Measurements from ENCODE around the gene KRTAP10-10.
A peak's percentile ranks its signal among the peaks of the same experiment; 100 is the strongest.
"Not testable (repeated sequence)": the region's sequence is repeated elsewhere in the genome, so short reads cannot be mapped to it uniquely, and the experiment has no call there.

Gene KRTAP10-10

GRCh38 chr21:44653656-44654575, 16.8 kb downstream of the KRTAP10-10 start:
- DNase-seq: peak in 2 of 4 experiments; percentile 25 to 33

GRCh38 chr21:44654576-44655175, 17.5 kb downstream of the KRTAP10-10 start, which contains the start of gene KRTAP12-4:
Gene KRTAP12-4, minus strand, starts transcription at chr21:44654659. Its CDS starts 45 bp downstream, at chr21:44654614.
- DNase-seq: no peak

- DNase-seq: no peak
Measured at GRCh38 chr21:44656868-44657267, 19.7 kb downstream of the KRTAP10-10 start.

- DNase-seq: peak in 2 of 4 experiments; percentile 23 to 33
Measured at GRCh38 chr21:44657635-44658540, 20.7 kb downstream of the KRTAP10-10 start, which contains the start of gene KRTAP12-3. Gene KRTAP12-3, plus strand, starts transcription at chr21:44657932. Its CDS starts 48 bp downstream, at chr21:44657980.

- no peak for DNase-seq
Measured at GRCh38 chr21:44658541-44658910, 21.4 kb downstream of the KRTAP10-10 start.

GRCh38 chr21:44658913-44659595, 21.9 kb downstream of the KRTAP10-10 start:
- DNase-seq: no peak

- DNase-seq: not testable (repeated sequence)
Measured at GRCh38 chr21:44661567-44661966, 24.4 kb downstream of the KRTAP10-10 start.

- DNase-seq: no peak
Measured at GRCh38 chr21:44664691-44665090, 27.5 kb downstream of the KRTAP10-10 start.

GRCh38 chr21:44666401-44667320, 29.5 kb downstream of the KRTAP10-10 start, which contains the start of gene KRTAP12-2:
Gene KRTAP12-2, minus strand, starts transcription at chr21:44666927. Its CDS starts 41 bp downstream, at chr21:44666886.
- DNase-seq: no peak

- DNase-seq: no peak
Measured at GRCh38 chr21:44667612-44668011, 30.5 kb downstream of the KRTAP10-10 start.

- no peak for DNase-seq
Measured at GRCh38 chr21:44670642-44671432, 33.7 kb downstream of the KRTAP10-10 start.

GRCh38 chr21:44671911-44672310, 34.8 kb downstream of the KRTAP10-10 start:
- DNase-seq: no peak

- DNase-seq: no peak
Measured at GRCh38 chr21:44677881-44678280, 40.7 kb downstream of the KRTAP10-10 start.

- DNase-seq: no peak
Measured at GRCh38 chr21:44681152-44681551, 44.0 kb downstream of the KRTAP10-10 start.

- DNase-seq: no peak
Measured at GRCh38 chr21:44681861-44682579, 44.9 kb downstream of the KRTAP10-10 start, which contains the start of gene KRTAP12-1. Gene KRTAP12-1, minus strand, starts transcription at chr21:44682163. Its CDS starts 40 bp downstream, at chr21:44682123.

- no peak for DNase-seq
Measured at GRCh38 chr21:44682580-44683151, 45.5 kb downstream of the KRTAP10-10 start.

GRCh38 chr21:44684077-44684476, 46.9 kb downstream of the KRTAP10-10 start:
- DNase-seq: no peak

GRCh38 chr21:44684483-44684882, 47.3 kb downstream of the KRTAP10-10 start:
- DNase-seq: no peak

GRCh38 chr21:44685050-44685449, 47.9 kb downstream of the KRTAP10-10 start:
- not testable (repeated sequence) for DNase-seq
